HG03354 (cell line): ENCODE measurements around the gene HOXB7.
A peak's percentile ranks its signal among the peaks of the same experiment; 100 is the strongest.

Experiments used
- ATAC-seq: cut with Tn5 transposase; IDR thresholded peaks from one replicate; pipeline ENCODE4 v1.9.1; 2021; ENCODE audit warnings: mild to moderate bottlenecking; ENCODE audit not compliant: unreplicated experiment, poor library complexity, severe bottlenecking

Gene HOXB7

GRCh38 chr17:48610282-48611211 lies at the start of gene HOXB7:
HOXB7 (minus strand) TSS chr17:48611017; CDS start chr17:48610918, 99 bp downstream.
- peak; percentile 49 for ATAC-seq

GRCh38 chr17:48655913-48656312 lies 45.1 kb upstream of the HOXB7 start:
- no peak for ATAC-seq

- no peak for ATAC-seq
Measured at GRCh38 chr17:48649741-48650140, 38.9 kb upstream of the HOXB7 start.

- no peak for ATAC-seq
Measured at GRCh38 chr17:48647963-48648245, 37.1 kb upstream of the HOXB7 start.

GRCh38 chr17:48647103-48647962 lies 36.5 kb upstream of the HOXB7 start:
- no peak for ATAC-seq

- no peak for ATAC-seq
Measured at GRCh38 chr17:48646183-48647102, 35.6 kb upstream of the HOXB7 start.

- ATAC-seq = no peak
Measured at GRCh38 chr17:48645639-48646182, 34.9 kb upstream of the HOXB7 start.

- ATAC-seq = no peak
Measured at GRCh38 chr17:48644910-48645557, 34.2 kb upstream of the HOXB7 start.

- no peak for ATAC-seq
Measured at GRCh38 chr17:48644159-48644558, 33.3 kb upstream of the HOXB7 start.

- ATAC-seq = no peak
Measured at GRCh38 chr17:48643697-48644012, 32.8 kb upstream of the HOXB7 start.

GRCh38 chr17:48642843-48643696 lies 32.3 kb upstream of the HOXB7 start:
- no peak for ATAC-seq

GRCh38 chr17:48642059-48642842 lies 31.4 kb upstream of the HOXB7 start:
- ATAC-seq = no peak

- no peak for ATAC-seq
Measured at GRCh38 chr17:48641541-48642058, 30.8 kb upstream of the HOXB7 start.

GRCh38 chr17:48640858-48641180 lies 30.0 kb upstream of the HOXB7 start:
- ATAC-seq = no peak

GRCh38 chr17:48639982-48640857 lies 29.4 kb upstream of the HOXB7 start:
- no peak for ATAC-seq

GRCh38 chr17:48639136-48639535 lies 28.3 kb upstream of the HOXB7 start:
- ATAC-seq = no peak
